GM04504 (cell line): Measurements from ENCODE around the gene RFX4.

Experiments
- DNase-seq: peaks from one replicate; pipeline ENCODE4 v3.0.0-alpha.2; 2012; ENCODE audit warnings: low read depth

RFX4 gene

GRCh38 chr12:106732890-106733289, 150.1 kb downstream of the RFX4 start:
- DNase-seq, result no peak

DNA sequence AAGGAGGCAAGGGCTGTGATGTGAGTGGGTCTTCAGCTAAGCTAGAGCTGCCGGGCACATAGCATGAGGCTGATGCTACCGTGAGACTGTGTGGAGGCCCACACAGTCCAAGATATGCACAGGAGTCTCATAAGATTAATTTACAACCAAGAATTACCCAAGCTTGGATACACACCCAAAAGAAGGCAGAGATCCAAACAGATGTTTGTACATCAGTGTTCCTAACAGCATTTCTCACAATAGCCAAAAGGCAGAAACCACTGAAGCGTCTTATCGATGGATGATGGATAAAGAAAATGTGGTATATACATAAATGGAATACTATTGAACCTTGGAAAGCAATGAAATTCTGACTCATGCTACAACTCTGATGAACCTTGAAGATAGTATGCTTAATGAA, 150.9 kb downstream of the RFX4 start:
- DNase-seq, result no peak

DNA sequence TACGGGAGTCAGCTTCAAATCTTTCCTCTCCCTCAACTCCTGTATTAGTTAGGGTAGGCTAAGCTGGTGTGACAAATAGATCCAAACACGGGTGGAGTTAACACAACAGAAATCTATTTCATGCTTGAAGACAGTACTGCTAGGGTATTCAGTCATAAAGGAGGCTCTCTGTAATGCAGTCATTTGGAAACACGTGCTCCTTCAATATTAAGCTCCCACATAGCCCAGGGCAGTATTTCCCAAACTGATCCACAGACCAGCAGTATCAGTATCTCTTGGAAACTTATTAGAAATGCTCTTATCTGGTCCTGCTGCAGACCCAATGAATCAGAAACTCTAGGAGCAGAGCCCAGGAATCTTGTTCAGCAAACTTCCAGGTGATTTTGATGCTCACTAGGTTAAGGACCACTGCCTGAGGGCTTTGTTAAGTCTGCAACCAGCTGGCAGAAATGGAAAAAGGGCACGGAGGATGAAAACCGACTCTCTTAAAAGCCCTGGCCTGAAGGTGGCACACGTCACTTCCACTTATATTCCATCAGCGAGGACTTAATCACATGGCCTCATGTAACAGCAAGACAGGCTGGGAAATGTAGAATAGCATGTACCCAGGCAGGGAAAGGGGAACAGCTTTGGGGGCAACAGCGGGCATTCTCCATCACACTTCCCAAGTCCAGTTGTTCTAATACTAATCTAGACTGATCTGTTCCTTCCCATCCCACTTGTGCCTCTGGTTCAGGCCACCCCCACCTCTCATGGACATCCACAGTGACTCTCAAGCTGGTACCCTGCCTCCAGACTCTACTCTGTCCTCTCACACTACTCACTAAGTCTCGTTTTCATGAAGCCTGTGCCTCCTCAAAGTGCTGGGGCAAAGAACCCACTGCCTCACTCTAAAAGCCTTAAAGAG, 153.5 kb downstream of the RFX4 start:
- no peak for DNase-seq

DNA sequence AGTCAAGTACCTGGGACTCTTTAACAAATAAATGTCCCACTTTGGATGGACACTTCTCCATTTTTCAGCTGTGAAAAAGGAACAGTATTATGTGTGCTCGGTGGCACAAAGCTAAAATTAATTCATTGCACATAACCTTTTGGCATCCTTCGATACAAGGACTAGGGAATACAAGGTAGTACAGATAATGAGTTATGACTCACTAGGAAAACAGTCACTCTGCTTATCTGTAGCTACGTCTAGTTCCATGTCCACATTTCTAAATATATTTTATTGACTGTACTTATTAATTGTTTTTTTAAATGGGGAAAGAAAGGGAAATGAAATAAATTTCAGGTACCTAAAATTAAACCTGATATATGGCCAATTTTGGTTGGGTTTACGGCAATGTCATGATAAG, 156.5 kb downstream of the RFX4 start:
- DNase-seq, result no peak

GRCh38 chr12:106739815-106740530, 157.2 kb downstream of the RFX4 start:
- no peak for DNase-seq

- DNase-seq, result no peak
These were observed 158.0 kb downstream of the RFX4 start for GRCh38 chr12:106740818-106741217.

- no peak for DNase-seq
These were observed 158.4 kb downstream of the RFX4 start for GRCh38 chr12:106741247-106741646.

DNA sequence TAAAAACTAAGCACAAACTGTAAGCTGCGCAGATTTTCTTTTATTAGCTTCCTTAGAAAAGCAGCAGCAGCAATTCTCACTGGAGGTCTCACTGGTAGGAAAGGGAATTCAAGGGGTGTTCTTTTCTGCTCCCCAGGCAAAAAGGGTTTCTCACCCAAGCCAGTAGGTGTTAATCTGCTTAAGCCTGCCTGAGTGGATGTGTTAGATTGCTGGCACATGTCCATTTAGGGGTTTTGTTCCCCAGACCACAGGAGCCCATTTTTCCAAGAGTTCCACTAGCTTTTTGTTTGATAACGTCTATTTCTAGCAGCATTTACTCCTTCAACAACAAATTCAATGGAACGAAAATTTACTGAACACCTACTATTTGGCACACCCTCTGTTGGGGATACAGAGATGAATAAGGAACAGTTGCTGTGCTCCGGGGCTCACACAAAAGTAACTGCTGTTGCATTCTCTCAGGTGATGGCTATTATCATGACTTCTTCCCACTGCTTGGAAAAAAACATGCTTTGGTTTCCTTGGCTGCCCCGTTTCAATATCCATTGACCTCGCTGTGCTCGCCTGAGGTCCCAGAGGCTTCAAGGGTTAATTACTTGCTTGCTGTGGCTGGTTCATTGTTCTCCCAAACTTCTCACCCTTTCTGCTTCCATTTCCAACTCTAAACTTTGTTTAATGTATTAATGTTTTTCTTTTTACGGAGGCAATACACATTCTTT, 160.6 kb downstream of the RFX4 start:
- DNase-seq, result no peak

DNA sequence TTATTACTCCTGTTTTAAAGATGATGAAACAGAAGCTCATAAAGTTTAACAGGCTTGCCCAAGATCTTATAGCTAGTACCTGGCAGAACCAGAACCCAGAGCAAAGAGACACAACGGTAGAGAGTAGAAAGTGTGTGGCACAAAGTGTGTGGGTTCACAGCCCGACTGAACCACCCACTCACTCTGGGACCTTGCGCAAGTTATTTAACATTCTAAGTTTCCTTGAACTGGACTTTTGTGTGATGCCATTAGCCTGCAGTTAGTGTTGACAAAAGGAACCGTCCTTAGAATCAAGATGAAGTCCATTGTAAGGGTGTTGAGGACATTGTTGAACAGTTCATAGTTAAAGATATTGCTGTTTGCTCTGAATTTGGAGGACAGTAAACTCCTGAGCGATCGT, 161.8 kb downstream of the RFX4 start:
- no peak for DNase-seq

DNA sequence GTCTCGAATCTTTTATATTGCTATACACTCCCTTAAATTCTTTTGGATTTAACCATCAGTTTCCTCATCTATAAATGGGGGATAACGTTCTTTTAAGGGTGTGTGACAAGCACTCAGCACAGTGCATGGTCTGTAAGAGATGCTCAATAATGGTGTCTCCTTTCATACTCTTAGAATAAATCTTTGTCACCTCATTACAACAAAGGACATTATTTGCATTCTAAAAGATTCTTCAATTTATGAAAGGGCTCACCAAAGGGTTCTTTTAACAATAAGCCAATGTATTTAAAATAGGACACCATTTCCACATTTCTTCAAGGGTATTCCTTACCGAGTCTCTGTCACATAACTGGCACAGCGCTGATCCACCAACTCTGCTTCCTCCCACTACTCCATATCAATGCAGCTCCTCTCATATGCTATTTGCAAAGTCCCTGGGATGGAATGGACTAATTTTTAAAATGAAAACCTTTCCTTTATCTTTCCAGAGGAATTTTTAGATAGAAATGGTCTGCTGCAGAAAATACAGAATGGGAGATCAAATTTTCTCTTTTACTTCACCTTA, 162.5 kb downstream of the RFX4 start:
- DNase-seq, result no peak

- no peak for DNase-seq
These were observed 165.2 kb downstream of the RFX4 start for GRCh38 chr12:106747973-106748436.

GRCh38 chr12:106750524-106750923, 167.7 kb downstream of the RFX4 start:
- DNase-seq, result no peak

DNA sequence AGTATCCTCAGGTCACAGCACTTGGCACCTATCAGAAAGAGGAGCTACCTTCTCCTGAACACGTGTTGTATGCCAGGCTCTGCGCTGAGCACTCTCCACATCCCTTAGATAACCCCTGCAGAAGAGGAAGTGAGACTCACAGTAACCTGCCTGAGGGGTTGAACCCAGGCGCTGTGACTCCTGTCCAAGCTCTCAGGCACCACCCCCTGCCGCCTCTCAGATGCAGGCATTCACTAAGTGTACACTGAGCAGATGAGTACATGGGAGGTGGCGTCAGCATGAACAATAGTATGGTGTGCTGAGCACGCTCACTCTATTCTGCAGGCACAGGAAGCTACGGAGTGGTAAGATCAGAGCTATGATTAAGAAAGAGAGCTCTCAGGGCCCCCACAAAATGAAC, 170.7 kb downstream of the RFX4 start:
- no peak for DNase-seq

GRCh38 chr12:106754331-106754730, 171.5 kb downstream of the RFX4 start:
- no peak for DNase-seq

DNA sequence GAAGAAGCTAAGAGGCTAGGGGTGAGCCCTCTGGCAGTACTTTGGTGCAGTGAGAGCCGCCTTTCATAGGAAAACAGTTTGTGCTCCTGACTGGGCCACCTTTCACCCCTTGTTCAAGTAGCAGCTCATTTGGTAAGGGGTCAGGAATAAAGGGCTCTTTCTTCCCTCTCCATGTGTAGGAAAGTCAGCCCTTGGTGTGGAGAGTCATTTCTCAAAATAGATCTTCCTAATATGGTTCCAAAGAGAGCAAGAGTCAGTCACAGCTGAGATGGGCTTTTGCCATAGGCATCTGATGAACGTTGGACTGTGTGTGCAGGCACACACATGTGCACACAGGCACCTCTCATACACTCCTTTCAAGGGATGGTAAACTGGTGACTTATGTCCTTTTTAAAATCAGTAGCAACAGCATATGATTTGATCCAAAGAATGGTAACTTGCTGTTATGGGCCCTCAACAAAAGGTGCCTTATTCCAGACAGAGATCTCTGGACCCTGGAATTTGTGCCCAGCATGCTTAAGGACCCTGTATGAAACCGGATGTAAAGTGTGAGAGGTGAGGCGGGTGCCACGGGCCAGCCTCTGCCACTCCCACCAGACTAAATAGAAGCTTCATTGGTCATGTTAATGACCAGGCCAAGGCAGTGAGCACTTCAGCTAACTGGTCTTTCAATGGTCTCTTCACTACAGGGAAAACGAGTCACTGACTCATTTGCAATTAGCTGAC, 175.0 kb downstream of the RFX4 start:
- no peak for DNase-seq

DNA sequence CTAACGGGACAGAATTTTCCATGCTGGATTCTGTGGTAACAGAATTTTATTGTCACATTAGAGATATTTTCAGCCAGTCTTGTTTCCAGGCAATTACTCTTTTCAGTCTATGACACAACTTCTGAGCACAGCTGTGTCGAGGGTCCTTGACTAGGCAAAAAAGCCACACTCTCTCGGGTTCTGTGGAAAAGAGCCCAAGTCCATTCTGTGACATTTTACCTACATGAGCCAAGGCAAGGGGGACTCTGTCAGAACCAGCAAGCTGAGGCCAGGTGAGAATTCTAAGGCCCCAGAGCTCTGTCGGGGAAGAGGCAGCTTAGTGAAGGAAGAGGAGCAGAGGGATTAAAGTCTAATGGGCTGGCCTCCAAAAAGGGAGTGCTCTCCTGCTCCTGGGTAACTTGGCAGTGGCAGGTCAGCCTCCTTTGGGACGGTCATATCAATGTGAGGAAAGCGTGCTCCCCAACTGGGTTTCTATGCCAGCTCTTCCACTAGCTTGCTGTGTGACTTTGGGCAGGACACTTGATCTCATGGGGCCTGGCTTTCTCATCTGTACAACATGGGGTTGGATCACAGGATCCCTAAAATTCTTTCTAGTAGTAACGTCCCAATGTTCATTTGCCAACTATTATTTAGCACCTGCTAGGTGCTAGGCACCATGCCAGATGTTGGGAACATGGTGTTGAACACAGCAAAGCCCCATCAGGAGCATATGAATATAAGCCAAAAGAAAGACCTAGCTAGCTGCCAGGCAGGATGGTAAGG, 175.7 kb downstream of the RFX4 start:
- DNase-seq, result no peak

GRCh38 chr12:106759526-106760183, 176.9 kb downstream of the RFX4 start:
- no peak for DNase-seq

- no peak for DNase-seq
These were observed 177.4 kb downstream of the RFX4 start for GRCh38 chr12:106760184-106760531.

- DNase-seq, result no peak
These were observed 181.4 kb downstream of the RFX4 start for GRCh38 chr12:106764220-106764619.

- DNase-seq, result no peak
These were observed 181.9 kb downstream of the RFX4 start for GRCh38 chr12:106764738-106765137.
